SJCRH30 (cell line): ENCODE data around the gene GHRL. TPM values are rescaled to one million over a fixed set of nuclear protein-coding genes. Genes with fewer than 3 reads are reported as not detected.
"Not testable (repeated sequence)": the region's sequence is repeated elsewhere in the genome, so short reads cannot be mapped to it uniquely, and the experiment has no call there.

ENCODE experiments used
- DNase-seq, 2 experiments: peaks; one replicate each; pipeline ENCODE4 v3.0.0-alpha.2; 2015 to 2020
- H3K27ac ChIP-seq: fragments of 250-450 bp; sonication (Bioruptor Pico); 2 replicates; pipeline ENCODE4 v1.5.1; 2020; ENCODE audit warnings: mild to moderate bottlenecking, moderate library complexity
- H3K27me3 ChIP-seq: fragments of 250-450 bp; sonication (Bioruptor Pico); 2 replicates; pipeline ENCODE4 v1.5.1; 2020; ENCODE audit warnings: mild to moderate bottlenecking, moderate library complexity
- H3K36me3 ChIP-seq: fragments of 250-450 bp; sonication (Bioruptor Pico); 2 replicates; pipeline ENCODE4 v1.5.1; 2020; ENCODE audit warnings: mild to moderate bottlenecking, moderate library complexity
- H3K4me1 ChIP-seq: fragments of 250-450 bp; sonication (Bioruptor Pico); 2 replicates; pipeline ENCODE4 v1.5.1; 2020; ENCODE audit warnings: mild to moderate bottlenecking, moderate library complexity
- H3K4me3 ChIP-seq: fragments of 250-450 bp; sonication (Bioruptor Pico); 2 replicates; pipeline ENCODE4 v1.5.1; 2020; ENCODE audit warnings: mild to moderate bottlenecking, moderate library complexity
- H3K9me3 ChIP-seq: fragments of 250-450 bp; sonication (Bioruptor Pico); replicated peaks from 2 replicates; pipeline ENCODE4 v1.5.1; 2020; ENCODE audit warnings: mild to moderate bottlenecking, moderate library complexity
- total RNA-seq: library from RNA; depleted of rRNA; stranded (reverse); fragments of >200 nt; shearing (Covaris generic); gene quantifications from 2 replicates; pipeline ENCODE4 v1.2.3, GENCODE V29; 2014

Gene GHRL
- total RNA-seq, 1 experiment from 2014 or later: not detected

DNA sequence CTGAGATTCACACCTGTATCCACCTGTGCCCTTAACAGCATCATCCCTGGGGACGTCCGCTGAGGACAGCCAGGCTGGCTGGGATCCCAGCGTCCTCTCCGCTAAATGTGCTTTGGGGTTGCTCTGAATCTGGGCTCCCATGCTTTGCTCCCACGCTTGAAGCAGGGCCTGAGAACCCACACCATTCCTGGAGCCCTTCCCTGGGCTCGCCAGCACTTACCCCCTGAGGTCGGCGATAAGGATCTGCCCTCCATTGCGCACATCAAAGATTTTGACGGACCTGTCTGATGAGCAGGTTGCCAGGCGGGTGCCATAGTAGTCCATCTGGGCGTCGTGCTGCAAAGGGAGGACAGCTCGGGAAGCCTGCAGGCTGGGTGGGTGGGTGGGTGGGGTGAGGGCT is 22.4 kb upstream of the GHRL start:
- DNase-seq: no peak
- Histone ChIP-seq H3K4me3 (no peak overlapping the region), H3K27ac (no peak overlapping the region), H3K9me3 (no peaks in the 10 kb centered on the region), H3K27me3 (no peaks in the 10 kb centered on the region), H3K36me3 (peaks cover 63% of the 10 kb centered on the region), H3K4me1 (no peaks in the 10 kb centered on the region)

DNA sequence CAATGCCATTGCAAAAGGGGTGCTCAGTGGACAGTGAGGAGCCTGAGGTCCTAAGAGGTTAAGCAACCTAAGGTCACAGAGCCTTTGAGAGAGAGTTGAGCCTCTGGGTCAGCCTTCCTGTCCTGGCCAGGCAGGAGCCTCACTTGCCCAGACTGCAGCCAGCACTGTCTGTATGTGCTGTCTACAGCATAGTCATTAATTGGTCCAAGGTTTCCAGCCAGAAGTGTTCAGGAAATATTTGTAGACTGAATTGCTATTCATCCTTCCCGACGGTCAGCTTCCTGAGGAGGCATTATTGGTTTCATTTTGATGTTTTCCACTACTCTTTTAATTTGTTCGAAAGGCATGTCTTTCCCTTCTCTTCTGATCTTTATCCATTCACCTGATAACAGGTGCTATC is 20.1 kb upstream of the GHRL start:
- Histone ChIP-seq H3K36me3 (peaks cover 60% of the 10 kb centered on the region), H3K4me1 (no peaks in the 10 kb centered on the region), H3K9me3 (no peaks in the 10 kb centered on the region), H3K27ac (no peak overlapping the region), H3K4me3 (no peak overlapping the region), H3K27me3 (no peaks in the 10 kb centered on the region)
- DNase-seq: no peak

DNA sequence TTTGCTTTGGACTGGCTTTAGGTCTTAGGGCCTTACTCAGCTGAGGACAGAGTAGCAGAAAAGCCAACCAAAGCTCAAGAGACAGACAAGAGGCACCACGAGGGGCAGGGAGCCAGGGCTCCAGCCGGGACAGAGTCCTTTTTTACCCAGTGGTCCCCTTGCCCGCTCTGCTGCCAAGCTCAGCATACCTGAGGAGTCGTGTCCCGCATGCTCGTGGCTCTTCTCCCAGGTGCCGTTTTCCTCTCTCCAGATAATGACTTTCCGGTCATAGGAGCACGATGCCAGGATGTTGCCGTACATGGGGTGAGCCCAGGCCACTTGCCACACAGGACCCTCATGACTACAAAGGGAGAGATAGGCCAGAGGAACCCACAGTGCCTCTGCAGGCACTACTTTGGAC is 19.6 kb upstream of the GHRL start:
- no peak overlapping the region for H3K4me3 ChIP-seq
- no peak overlapping the region for H3K27ac ChIP-seq
- H3K27me3 ChIP-seq: no peaks in the 10 kb centered on the region

DNA sequence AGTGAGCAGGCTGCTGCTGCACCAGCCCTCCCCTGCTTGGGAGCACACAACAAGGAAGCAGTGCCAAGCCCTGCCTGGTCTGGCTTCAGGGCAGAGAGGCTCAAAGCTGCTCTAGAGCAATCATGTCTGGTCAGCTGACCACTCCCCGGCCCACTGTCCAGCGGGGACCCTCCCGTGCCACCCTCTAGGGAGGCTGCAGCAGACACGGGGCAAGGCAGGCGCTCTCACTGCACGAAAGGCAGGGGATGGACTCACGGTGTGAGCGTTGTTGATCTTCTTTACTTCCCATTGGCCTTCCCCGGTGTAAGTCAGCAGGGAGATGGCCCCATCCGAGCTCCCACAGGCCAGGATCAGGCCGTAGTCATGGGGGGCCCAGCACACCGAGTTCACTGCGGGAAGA is 19.0 kb upstream of the GHRL start:
- DNase-seq: no peak
- H3K36me3 ChIP-seq: peaks cover 68% of the 10 kb centered on the region
- no peaks in the 10 kb centered on the region for H3K27me3 ChIP-seq
- H3K4me3 ChIP-seq: no peak overlapping the region
- no peak overlapping the region for H3K27ac ChIP-seq
- H3K9me3 ChIP-seq: no peaks in the 10 kb centered on the region
- H3K4me1 ChIP-seq: no peaks in the 10 kb centered on the region

More for the DNA sequence above, 19.6 kb upstream of the GHRL start:
- peaks cover 64% of the 10 kb centered on the region for H3K36me3 ChIP-seq
- H3K9me3 ChIP-seq: no peaks in the 10 kb centered on the region
- no peaks in the 10 kb centered on the region for H3K4me1 ChIP-seq
- no peak for DNase-seq

DNA sequence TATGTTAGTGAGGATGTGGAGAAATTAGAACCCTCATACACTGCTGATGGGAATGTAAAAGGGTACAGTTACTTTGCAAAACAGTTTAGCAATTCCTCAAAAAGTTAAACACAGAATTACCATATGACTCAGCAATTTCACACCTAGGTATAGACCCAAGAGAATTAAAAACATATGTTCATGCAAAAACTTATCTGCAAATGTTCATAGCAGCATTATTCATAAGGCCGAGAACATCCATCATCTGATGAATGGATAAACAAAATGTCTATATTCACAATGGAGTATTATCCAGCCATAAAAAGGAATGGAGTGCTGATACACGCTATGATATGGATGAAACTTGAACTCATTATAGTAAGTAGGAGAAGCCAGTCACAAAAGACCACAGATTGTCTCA is 17.8 kb upstream of the GHRL start:
- Histone ChIP-seq H3K27me3 (no peaks in the 10 kb centered on the region), H3K9me3 (no peaks in the 10 kb centered on the region), H3K4me1 (no peaks in the 10 kb centered on the region), H3K27ac (no peak overlapping the region), H3K36me3 (peaks cover 64% of the 10 kb centered on the region), H3K4me3 (no peak overlapping the region)
- no peak for DNase-seq

DNA sequence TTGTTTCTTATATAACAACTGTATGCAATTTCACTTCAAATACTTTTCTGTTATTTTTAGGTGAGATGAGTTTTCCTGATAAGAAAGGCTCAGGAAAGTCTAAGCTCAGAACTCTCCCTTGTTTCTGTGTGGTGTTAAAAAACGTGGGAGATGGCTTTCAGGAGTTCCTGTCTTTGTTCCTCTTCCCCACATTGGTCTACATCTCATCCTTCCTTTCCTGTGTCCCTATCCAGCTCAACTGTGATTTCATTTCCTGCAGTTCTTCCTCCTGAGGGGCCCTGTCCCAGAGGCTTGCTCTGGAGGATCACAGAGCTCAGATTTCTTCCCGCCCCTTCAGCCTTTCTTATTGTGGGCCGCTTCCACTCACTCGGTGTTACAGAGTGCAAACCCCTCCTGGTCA is 17.0 kb upstream of the GHRL start:
- H3K9me3 ChIP-seq: no peaks in the 10 kb centered on the region
- DNase-seq: no peak
- H3K4me3 ChIP-seq: no peak overlapping the region
- no peak overlapping the region for H3K27ac ChIP-seq
- H3K4me1 ChIP-seq: no peaks in the 10 kb centered on the region
- no peaks in the 10 kb centered on the region for H3K27me3 ChIP-seq
- peaks cover 68% of the 10 kb centered on the region for H3K36me3 ChIP-seq

DNA sequence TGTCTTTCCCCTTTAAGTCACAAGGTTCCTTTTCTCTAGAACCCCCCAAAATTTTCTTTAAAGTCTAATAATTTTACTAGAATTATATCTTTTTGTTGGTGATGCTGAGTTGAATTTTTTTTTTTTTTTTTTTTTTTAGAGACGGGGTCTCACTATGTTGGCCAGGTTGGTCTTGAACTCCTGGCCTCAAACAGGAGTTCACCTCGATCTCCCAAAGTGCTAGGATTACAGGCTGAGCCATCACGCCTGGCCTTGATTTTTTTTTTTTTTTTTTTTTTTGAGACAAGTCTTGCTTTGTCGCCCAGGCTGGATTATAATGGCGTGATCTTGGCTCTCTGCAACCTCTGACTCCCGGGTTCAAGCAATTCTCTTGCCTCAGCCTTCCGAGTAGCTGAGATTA is 15.9 kb upstream of the GHRL start:
- Histone ChIP-seq H3K36me3 (peaks cover 71% of the 10 kb centered on the region), H3K27ac (no peak overlapping the region), H3K9me3 (no peaks in the 10 kb centered on the region), H3K4me1 (no peaks in the 10 kb centered on the region), H3K4me3 (no peak overlapping the region), H3K27me3 (no peaks in the 10 kb centered on the region)
- DNase-seq: no peak

DNA sequence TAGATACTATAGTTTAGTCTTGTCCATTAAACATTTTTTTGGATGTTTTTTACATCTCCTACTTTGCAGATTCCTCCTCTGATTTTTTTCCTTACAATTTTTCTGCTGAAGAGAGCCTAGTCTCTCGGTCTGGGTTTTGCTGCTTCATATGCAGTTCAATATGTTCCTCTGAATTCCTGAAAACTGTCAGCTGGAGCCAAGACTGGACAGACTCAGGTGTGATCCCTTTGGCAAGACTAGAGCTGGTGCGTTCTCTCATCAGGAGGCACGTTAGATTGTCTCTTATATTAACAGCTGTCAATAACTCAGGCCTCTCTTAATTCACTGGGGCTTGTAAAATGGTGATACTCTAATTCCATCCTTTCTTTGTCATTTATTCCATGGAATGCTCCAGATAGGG is 13.4 kb upstream of the GHRL start:
- Histone ChIP-seq H3K4me3 (no peak overlapping the region), H3K9me3 (no peaks in the 10 kb centered on the region), H3K4me1 (no peaks in the 10 kb centered on the region), H3K27ac (no peak overlapping the region), H3K36me3 (peaks cover 65% of the 10 kb centered on the region), H3K27me3 (no peaks in the 10 kb centered on the region)
- DNase-seq: no peak

DNA sequence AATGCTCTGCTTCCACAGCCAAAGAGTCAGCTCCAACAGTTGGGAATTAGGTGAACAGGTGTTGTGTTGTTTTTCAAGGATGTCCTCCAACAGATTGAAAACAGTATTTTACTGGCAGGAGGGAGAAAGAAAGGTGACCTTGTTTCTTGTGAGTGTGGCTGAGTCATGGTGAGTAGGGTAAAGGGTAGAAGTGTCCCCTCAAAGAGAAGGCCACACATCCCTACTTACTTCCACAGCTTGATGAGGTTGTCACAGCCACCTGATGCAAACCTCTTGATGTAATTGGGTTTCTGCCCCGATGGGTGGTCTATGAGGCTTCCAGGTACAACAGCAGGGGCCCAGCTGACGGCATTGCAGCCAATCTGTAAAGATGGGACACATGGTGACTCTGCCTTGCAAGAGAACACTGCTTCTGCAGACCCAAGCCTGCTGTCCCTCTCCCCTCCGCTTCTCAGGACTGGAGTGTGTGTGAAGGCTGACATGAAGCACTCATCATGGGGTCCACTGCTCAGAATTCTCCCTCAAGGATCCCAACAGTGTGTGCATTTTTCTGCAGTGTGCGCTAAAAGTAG is 12.7 kb upstream of the GHRL start:
- H3K27me3 ChIP-seq: no peaks in the 10 kb centered on the region

DNA sequence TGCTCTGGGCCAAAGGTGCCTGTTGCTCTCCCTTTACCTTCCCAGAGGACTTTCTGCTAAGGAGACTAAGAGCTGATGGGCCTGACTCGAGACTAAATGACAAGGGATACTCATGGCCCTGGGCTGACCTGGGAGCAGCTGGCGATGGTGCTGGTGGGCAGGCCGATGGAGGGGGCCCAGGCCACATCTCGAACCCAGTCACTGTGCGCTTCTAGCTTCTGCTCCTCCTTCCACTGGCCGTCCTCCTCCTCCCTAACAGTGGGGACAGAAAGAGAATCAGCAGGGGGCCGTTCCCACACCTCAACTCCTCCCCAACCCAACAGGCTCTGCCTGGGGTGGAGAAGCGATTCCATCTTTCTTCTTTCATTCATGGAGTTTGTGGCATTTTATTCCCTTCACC is 12.2 kb upstream of the GHRL start:
- Histone ChIP-seq H3K36me3 (peaks cover 69% of the 10 kb centered on the region), H3K9me3 (no peaks in the 10 kb centered on the region), H3K27me3 (no peaks in the 10 kb centered on the region), H3K4me1 (no peaks in the 10 kb centered on the region), H3K4me3 (no peak overlapping the region), H3K27ac (no peak overlapping the region)
- DNase-seq: no peak

More for the DNA sequence above, 12.7 kb upstream of the GHRL start:
- no peaks in the 10 kb centered on the region for H3K4me1 ChIP-seq
- H3K4me3 ChIP-seq: no peak overlapping the region
- no peak overlapping the region for H3K27ac ChIP-seq
- DNase-seq: no peak
- H3K36me3 ChIP-seq: peaks cover 66% of the 10 kb centered on the region
- H3K9me3 ChIP-seq: no peaks in the 10 kb centered on the region

DNA sequence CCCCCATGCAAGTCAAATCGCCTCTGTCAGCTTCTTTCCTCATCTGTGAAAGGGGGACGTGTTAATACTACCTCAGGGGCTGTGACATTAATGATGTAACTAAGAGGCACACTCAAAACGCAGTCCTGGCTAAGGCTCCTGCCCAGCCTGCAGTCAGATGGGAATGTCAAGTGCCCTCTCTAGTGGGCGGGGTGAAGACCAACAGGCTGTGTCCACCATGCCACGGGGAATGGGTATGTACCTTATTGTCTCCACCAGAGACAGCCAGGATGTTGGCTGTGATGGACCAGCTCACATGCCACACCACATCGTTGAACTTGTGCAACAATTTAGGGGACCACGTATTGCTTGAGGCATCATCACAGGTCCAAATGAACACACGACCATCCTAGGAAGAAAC is 11.0 kb upstream of the GHRL start:
- Histone ChIP-seq H3K4me1 (no peaks in the 10 kb centered on the region), H3K27ac (no peak overlapping the region), H3K27me3 (no peaks in the 10 kb centered on the region), H3K9me3 (no peaks in the 10 kb centered on the region), H3K4me3 (no peak overlapping the region), H3K36me3 (peaks cover 68% of the 10 kb centered on the region)
- DNase-seq: no peak

DNA sequence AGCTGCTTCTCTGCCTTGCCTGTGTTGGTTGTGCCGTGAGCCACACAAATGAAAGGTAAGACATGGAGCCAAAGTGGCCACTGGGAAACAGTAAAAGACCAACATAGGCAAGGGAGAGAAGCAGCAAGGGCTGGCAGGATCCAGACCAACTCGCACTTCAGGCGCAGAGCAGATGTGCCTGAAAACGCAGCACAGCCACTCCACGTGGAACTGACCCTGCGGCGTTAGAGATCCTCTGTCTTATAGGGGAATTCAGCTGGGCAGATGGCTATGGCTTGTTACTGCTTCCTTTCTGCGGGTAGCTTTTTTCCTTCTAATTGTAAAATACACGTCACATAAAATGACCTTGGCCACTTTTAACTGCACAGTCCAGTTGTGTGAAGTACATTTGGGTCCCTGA is 10.4 kb upstream of the GHRL start:
- H3K9me3 ChIP-seq: no peaks in the 10 kb centered on the region
- no peaks in the 10 kb centered on the region for H3K4me1 ChIP-seq
- H3K27ac ChIP-seq: no peak overlapping the region
- peaks cover 65% of the 10 kb centered on the region for H3K36me3 ChIP-seq
- H3K27me3 ChIP-seq: no peaks in the 10 kb centered on the region
- no peak for DNase-seq
- H3K4me3 ChIP-seq: no peak overlapping the region

DNA sequence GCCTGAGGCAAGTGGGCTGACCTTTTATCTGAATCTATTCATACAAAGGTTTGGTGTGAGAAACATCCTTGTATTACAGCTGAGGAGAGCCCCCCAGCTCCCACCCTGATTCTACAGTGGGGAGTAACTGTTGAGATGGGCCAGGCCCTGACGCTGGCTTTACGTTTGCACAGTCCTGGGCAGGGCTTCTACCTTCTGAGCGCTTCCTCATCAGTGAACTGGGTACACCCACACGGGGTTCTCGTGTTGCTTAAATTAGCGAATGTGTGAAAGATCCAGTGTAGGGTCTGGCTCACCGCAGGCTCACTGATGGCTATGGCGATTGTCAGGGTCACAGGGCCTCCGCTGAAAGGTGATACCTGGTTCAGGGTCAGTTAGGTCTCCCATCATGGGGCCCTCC is 7.3 kb upstream of the GHRL start:
- peaks cover 48% of the 10 kb centered on the region for H3K36me3 ChIP-seq

DNA sequence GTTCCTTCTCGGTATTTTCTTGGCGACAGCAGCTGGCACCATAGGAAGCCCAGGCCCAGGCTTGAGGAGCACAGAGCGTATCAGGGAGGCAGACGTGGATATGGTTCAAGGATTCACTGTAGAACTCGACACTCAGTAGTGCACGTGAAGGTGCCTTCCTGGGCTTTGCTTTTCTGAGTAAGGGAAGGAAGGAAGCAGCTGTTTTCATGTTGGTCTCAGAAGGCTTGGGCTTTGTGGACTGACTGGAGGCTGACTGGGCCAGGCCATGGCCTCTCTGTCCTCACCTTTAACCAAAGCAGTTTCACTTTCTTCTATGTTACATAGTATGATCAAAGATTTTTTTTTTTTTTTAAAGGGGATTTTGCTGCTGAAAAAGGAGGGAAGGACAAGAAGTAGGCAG is 6.9 kb upstream of the GHRL start:
- H3K36me3 ChIP-seq: peaks cover 44% of the 10 kb centered on the region
- H3K4me1 ChIP-seq: no peaks in the 10 kb centered on the region
- H3K27me3 ChIP-seq: no peaks in the 10 kb centered on the region
- no peak overlapping the region for H3K27ac ChIP-seq
- no peak overlapping the region for H3K4me3 ChIP-seq
- no peak for DNase-seq
- no peaks in the 10 kb centered on the region for H3K9me3 ChIP-seq

More for the DNA sequence above, 7.3 kb upstream of the GHRL start:
- H3K9me3 ChIP-seq: no peaks in the 10 kb centered on the region
- no peaks in the 10 kb centered on the region for H3K4me1 ChIP-seq
- no peaks in the 10 kb centered on the region for H3K27me3 ChIP-seq
- H3K27ac ChIP-seq: no peak overlapping the region
- no peak for DNase-seq
- no peak overlapping the region for H3K4me3 ChIP-seq

DNA sequence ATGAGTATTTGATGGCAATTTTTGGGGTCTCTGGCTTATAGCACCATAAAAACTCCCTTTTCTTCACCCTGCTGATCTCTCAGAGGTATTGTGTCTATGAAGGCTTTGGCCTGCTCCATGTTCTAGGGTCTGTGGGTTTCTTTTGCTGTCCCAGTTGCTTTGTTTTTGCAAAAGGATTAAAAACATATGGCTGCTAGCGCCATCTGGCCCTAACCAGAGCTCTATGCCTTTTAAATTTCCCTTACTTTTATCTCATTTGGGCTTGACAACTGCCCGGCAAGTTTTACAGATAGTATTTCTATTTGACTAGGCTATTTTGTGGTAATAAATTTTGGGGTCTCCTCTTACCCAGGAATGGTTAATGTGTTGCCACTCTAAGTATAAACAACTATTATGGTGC is 6.4 kb upstream of the GHRL start:
- H3K36me3 ChIP-seq: peaks cover 39% of the 10 kb centered on the region
- no peak overlapping the region for H3K27ac ChIP-seq

DNA sequence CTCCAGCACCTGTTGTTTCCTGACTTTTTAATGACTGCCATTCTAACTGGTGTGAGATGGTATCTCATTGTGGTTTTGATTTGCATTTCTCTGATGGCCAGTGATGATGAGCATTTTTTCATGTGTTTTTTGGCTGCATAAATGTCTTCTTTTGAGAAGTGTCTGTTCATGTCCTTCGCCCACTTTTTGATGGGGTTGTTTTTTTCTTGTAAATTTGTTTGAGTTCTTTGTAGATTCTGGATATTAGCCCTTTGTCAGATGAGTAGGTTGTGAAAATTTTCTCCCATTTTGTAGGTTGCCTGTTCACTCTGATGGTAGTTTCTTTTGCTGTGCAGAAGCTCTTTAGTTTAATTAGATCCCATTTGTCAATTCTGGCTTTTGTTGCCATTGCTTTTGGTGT is 5.3 kb upstream of the GHRL start:
- H3K4me3 ChIP-seq, H3K9me3 ChIP-seq, H3K27ac ChIP-seq, H3K4me1 ChIP-seq, DNase-seq, H3K27me3 ChIP-seq: not testable (repeated sequence)
- H3K36me3 ChIP-seq: peaks cover 28% of the 10 kb centered on the region

More for the DNA sequence above, 6.4 kb upstream of the GHRL start:
- Histone ChIP-seq H3K27me3 (no peaks in the 10 kb centered on the region), H3K4me3 (no peak overlapping the region), H3K4me1 (no peaks in the 10 kb centered on the region), H3K9me3 (no peaks in the 10 kb centered on the region)
- no peak for DNase-seq
